ENCODE measurements around the gene CMTM5.

DNA sequence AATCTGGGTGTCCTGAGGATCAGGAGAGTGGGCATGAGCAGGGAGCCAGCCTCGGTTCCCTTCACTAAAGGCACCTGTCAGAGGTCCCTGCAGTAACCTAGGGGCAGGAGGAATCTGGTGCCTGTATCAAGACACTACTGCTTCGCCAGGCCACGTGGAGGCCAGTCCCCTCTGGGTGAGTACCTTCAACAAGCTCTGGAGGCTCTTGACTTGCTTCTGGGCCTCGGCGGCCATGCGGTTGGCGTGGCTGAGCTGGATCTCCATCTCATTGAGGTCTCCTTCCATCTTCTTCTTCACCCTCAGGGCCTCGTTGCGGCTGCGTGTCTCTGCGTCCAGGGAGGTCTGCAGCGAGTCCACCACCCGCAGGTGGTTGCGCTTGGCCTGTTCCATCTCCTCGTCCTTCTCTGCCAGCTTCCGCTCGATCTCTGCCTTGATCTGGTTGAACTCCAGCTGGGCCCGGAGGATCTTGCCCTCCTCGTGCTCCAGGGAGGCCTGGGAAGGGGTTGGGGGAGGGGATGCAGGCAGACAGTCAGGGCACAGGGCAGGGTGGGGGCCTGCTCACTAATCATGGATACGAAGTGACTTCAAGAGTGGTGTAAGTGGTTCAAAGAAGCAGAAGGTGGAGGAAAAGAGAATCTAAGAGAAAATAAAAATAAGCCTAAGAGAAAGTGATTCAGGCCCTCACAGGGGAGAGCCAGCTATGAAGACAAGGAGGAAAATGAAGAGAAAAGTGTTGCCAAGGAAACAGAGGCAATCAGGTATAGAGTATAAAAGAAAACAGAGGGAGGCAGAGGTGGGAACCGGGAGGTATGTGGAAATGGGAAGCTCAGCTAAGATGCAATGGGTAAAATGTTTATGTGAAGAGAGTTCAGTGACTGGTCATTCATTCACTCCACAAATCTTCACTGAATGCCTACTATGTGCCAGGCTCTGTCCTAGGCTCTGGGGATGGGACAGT lies 39.3 kb downstream of the CMTM5 start:
- TF ChIP-seq CEBPB (IDR thresholded peaks at IDR 0.05; ENCODE audit: low read depth) (no peak), EGR1 (IDR thresholded peaks at IDR 0.05; ENCODE audit: low read depth) (no peak), EZH2phosphoT487 (IDR thresholded peaks at IDR 0.05; ENCODE audit: borderline replicate concordance) (no peak)
- TF ChIP-seq, protein P1, sequence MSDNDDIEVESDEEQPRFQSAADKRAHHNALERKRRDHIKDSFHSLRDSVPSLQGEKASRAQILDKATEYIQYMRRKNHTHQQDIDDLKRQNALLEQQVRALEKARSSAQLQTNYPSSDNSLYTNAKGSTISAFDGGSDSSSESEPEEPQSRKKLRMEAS (IDR thresholded peaks at IDR 0.05) = no peak

All from HCT116 (cell line).